Transverse colon (tissue), 3 donors: Measurements from ENCODE around the gene IL16.

ENCODE experiments used
- CTCF ChIP-seq, 5 experiments: fragments of 200-600 bp in 3 of 5; fragments of 450-650 bp in 2 of 5; sonication (generic) in 3 of 5; IDR thresholded peaks; 1 replicate in 2 of 5; 2 replicates in 3 of 5; pipeline ENCODE4 v1.5.1; 2016 to 2017; ENCODE audit warnings: antibody characterized with exemption in 5 of 5, inconsistent platforms in 3 of 5, mild to moderate bottlenecking in 2 of 5, moderate library complexity in 1 of 5
- POLR2A ChIP-seq: fragments of 450-650 bp; IDR thresholded peaks from one replicate; pipeline ENCODE4 v1.6.1; 2016; ENCODE audit warnings: antibody characterized with exemption, mild to moderate bottlenecking, moderate library complexity

GRCh38 chr15:81275711-81276392, 79.2 kb downstream of the IL16 start:
- TF ChIP-seq POLR2A (no peak), CTCF (IDR thresholded peaks at IDR 0.05) (no peak)
